Loucy (cell line): Measurements from ENCODE around the gene ADAMTS16.

Experiments
- H2AFZ ChIP-seq: fragments of 200-600 bp; sonication (generic); 2 replicates; pipeline ENCODE4 v1.6.0; 2016; ENCODE audit warnings: antibody characterized with exemption, mild to moderate bottlenecking, low read length, moderate library complexity
- H3F3A ChIP-seq: fragments of 200-600 bp; 2 replicates; pipeline ENCODE4 v1.6.0; 2016; ENCODE audit warnings: antibody characterized with exemption, low read depth, mild to moderate bottlenecking
- H3K27me3 ChIP-seq: fragments of 200-600 bp; sonication (generic); 2 replicates; pipeline ENCODE4 v1.6.1; 2014; ENCODE audit warnings: low read length, mild to moderate bottlenecking; ENCODE audit not compliant: insufficient read depth, poor library complexity, severe bottlenecking
- H3K36me3 ChIP-seq: fragments of 200-600 bp; sonication (generic); 2 replicates; pipeline ENCODE4 v1.6.1; 2016; ENCODE audit warnings: low read length; ENCODE audit not compliant: insufficient read depth
- H3K4me1 ChIP-seq: fragments of 200-600 bp; sonication (generic); 2 replicates; pipeline ENCODE4 v1.5.1; 2014; ENCODE audit warnings: low read length, mild to moderate bottlenecking; ENCODE audit not compliant: insufficient read depth, poor library complexity, severe bottlenecking
- H3K4me2 ChIP-seq: fragments of 200-600 bp; sonication (generic); 2 replicates; pipeline ENCODE4 v1.6.0; 2014; ENCODE audit warnings: antibody characterized with exemption, low read length, low read depth, mild to moderate bottlenecking; ENCODE audit not compliant: poor library complexity, severe bottlenecking
- H3K4me3 ChIP-seq: fragments of 200-600 bp; sonication (generic); 2 replicates; pipeline ENCODE4 v1.5.1; 2014; ENCODE audit warnings: low read length, mild to moderate bottlenecking, mixed read lengths; ENCODE audit not compliant: poor library complexity, severe bottlenecking
- H3K79me2 ChIP-seq: fragments of 200-600 bp; sonication (generic); 2 replicates; pipeline ENCODE4 v1.6.1; 2014; ENCODE audit warnings: low read length; ENCODE audit not compliant: insufficient read depth
- H3K9ac ChIP-seq: fragments of 200-600 bp; sonication (generic); 2 replicates; pipeline ENCODE4 v1.6.0; 2014; ENCODE audit warnings: mild to moderate bottlenecking, low read depth, low read length, moderate library complexity; ENCODE audit not compliant: poor library complexity, severe bottlenecking
- H3K9me2 ChIP-seq: fragments of 200-600 bp; sonication (generic); replicated peaks from 2 replicates; pipeline ENCODE4 v1.6.1; 2016; ENCODE audit warnings: low read depth, low read length, mixed read lengths
- H3K9me3 ChIP-seq: fragments of 200-600 bp; sonication (generic); 2 replicates; pipeline ENCODE4 v1.6.1; 2014; ENCODE audit warnings: mild to moderate bottlenecking, antibody characterized with exemption, low read length, low read depth; ENCODE audit not compliant: insufficient read depth
- H4K20me1 ChIP-seq: fragments of 200-600 bp; sonication (generic); 2 replicates; pipeline ENCODE4 v1.6.0; 2014; ENCODE audit warnings: antibody characterized with exemption, low read length, mild to moderate bottlenecking; ENCODE audit not compliant: insufficient read depth, poor library complexity, severe bottlenecking
- CTCF ChIP-seq: fragments of 200-600 bp; sonication (generic); conservative IDR thresholded peaks from 2 replicates; pipeline ENCODE4 v1.5.1; 2014; ENCODE audit warnings: mild to moderate bottlenecking, antibody characterized with exemption, low read length
- EZH2phosphoT487 ChIP-seq: fragments of 200-600 bp; IDR thresholded peaks from 2 replicates; pipeline ENCODE4 v1.6.1; 2018; ENCODE audit warnings: antibody characterized with exemption, mild to moderate bottlenecking, moderate library complexity, borderline replicate concordance

The ADAMTS16 gene

GRCh38 chr5:5341531-5342292 is 201.6 kb downstream of the ADAMTS16 start:
- H3K9ac ChIP-seq = no peak overlapping the region
- no peak overlapping the region for H3K4me2 ChIP-seq
- H3K4me1 ChIP-seq = no peaks in the 10 kb centered on the region
- no peaks in the 10 kb centered on the region for H4K20me1 ChIP-seq
- TF ChIP-seq CTCF (no peak), EZH2phosphoT487 (no peak)
- no peaks in the 10 kb centered on the region for H3F3A ChIP-seq
- H3K36me3 ChIP-seq = no peaks in the 10 kb centered on the region
- no peaks in the 10 kb centered on the region for H3K27me3 ChIP-seq
- no peaks in the 10 kb centered on the region for H3K79me2 ChIP-seq
- no peaks in the 10 kb centered on the region for H3K9me2 ChIP-seq
- H2AFZ ChIP-seq = no peak overlapping the region
- peaks cover 2% of the 10 kb centered on the region; the same call in 1 of the 2 replicates for H3K9me3 ChIP-seq
- H3K4me3 ChIP-seq = no peak overlapping the region

- H3K4me2 ChIP-seq = no peak overlapping the region
- no peaks in the 10 kb centered on the region for H3K27me3 ChIP-seq
- no peaks in the 10 kb centered on the region for H3K79me2 ChIP-seq
- no peak overlapping the region for H3K4me3 ChIP-seq
- TF ChIP-seq CTCF (no peak), EZH2phosphoT487 (no peak)
- no peaks in the 10 kb centered on the region for H3K36me3 ChIP-seq
- no peaks in the 10 kb centered on the region for H3K9me2 ChIP-seq
- H3K9ac ChIP-seq = no peak overlapping the region
- H2AFZ ChIP-seq = no peak overlapping the region
- 0 out of 2 replicates have a peak, but pooled peaks cover 2% of the 10 kb centered on the region for H3K9me3 ChIP-seq
- H3F3A ChIP-seq = no peaks in the 10 kb centered on the region
- H4K20me1 ChIP-seq = no peaks in the 10 kb centered on the region
- no peaks in the 10 kb centered on the region for H3K4me1 ChIP-seq
These were observed 202.7 kb downstream of the ADAMTS16 start for GRCh38 chr5:5342784-5343183.

GRCh38 chr5:5343568-5343967 is 203.4 kb downstream of the ADAMTS16 start:
- H3K4me2 ChIP-seq = no peak overlapping the region
- TF ChIP-seq EZH2phosphoT487 (no peak), CTCF (no peak)
- H2AFZ ChIP-seq = no peak overlapping the region
- no peaks in the 10 kb centered on the region for H3K79me2 ChIP-seq
- no peaks in the 10 kb centered on the region for H3K36me3 ChIP-seq
- no peaks in the 10 kb centered on the region for H4K20me1 ChIP-seq
- H3K9ac ChIP-seq = no peak overlapping the region
- H3F3A ChIP-seq = no peaks in the 10 kb centered on the region
- no peak overlapping the region for H3K4me3 ChIP-seq
- H3K27me3 ChIP-seq = no peaks in the 10 kb centered on the region
- H3K9me3 ChIP-seq = 0 out of 2 replicates have a peak, but pooled peaks cover 2% of the 10 kb centered on the region
- H3K4me1 ChIP-seq = no peaks in the 10 kb centered on the region
- H3K9me2 ChIP-seq = no peaks in the 10 kb centered on the region
